PFSK-1 (cell line): ENCODE measurements around the gene MT1M.

ENCODE experiments used
- FOXP2 ChIP-seq: optimal IDR thresholded peaks from 2 replicates; pipeline ENCODE3; 2011; ENCODE audit warnings: borderline replicate concordance, control low read depth, inconsistent platforms; ENCODE audit not compliant: insufficient read depth; ENCODE audit errors: extremely low read length, extremely low read depth
- POLR2AphosphoS5 ChIP-seq: IDR thresholded peaks from 2 replicates; pipeline ENCODE4 v1.6.1; 2012; ENCODE audit warnings: low read depth, mild to moderate bottlenecking, control low read depth, low read length, moderate library complexity
- SIN3A ChIP-seq: IDR thresholded peaks from 2 replicates; pipeline ENCODE4 v1.6.1; 2012; ENCODE audit warnings: mild to moderate bottlenecking, low read length, moderate library complexity, borderline replicate concordance; ENCODE audit not compliant: insufficient read depth
- TAF1 ChIP-seq: IDR thresholded peaks from 2 replicates; pipeline ENCODE4 v1.6.1; 2012; ENCODE audit warnings: low read length, control low read depth, borderline replicate concordance; ENCODE audit not compliant: insufficient read depth
- TF ChIP-seq, protein P1 (sequence below), 2 experiments: IDR thresholded peaks; 2 replicates each; pipeline versions ENCODE4 v1.6.1 to v1.8.0; 2011 to 2012; ENCODE audit warnings: low read depth in 2 of 2, low read length in 2 of 2, control low read depth in 1 of 2, inconsistent platforms in 1 of 2, mild to moderate bottlenecking in 1 of 2, moderate library complexity in 1 of 2; ENCODE audit not compliant: insufficient read depth in 1 of 2

The MT1M gene

DNA sequence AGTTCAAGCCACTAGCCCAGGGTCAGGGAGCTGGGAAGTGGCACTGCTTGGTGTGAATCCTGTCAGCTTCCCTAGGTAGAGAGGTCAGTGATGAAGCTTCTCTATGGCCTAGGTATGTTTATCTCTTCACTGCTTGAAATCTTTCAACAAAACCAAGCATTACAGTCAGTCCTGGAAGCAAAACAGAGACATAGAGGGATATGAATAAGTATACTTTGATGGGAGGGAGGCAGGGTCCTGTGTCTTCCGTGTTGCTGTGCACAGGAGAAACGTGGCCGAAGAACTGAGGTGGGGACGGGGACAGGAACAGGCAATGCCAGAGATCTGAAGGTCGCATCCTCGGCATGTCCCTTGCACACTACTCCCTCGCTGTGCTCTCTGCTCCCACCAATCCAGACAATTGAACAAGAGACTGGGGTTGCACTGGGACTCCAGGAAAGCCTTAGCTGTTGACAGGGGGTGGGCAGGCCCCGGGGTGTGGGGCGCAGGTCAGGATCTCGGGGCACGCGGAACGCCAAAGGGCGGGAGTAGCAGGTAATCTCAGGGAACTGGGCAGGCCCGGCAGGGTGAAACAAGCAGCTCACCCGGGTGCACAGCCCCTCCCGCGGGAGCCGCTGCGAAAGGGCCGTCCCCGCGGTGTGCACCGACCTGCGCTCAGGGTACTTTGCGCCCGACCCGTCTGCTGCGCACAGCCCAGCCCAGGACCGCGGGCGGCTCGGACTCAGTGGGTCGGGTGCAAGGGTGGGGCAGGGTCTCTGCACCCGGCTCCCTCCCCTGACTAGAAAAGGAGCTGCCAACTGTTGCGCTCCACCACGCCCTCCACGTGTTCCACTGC, 36.8 kb downstream of the MT1M start, which contains the start of gene MT1H:
MT1H (plus strand) TSS at position 810 of the 835 bp plus-strand sequence. CDS start 71 bp downstream, outside the sequence.
- TF ChIP-seq POLR2AphosphoS5 (no peak), FOXP2 (no peak), SIN3A (no peak), TAF1 (no peak)
- TF ChIP-seq, protein P1, sequence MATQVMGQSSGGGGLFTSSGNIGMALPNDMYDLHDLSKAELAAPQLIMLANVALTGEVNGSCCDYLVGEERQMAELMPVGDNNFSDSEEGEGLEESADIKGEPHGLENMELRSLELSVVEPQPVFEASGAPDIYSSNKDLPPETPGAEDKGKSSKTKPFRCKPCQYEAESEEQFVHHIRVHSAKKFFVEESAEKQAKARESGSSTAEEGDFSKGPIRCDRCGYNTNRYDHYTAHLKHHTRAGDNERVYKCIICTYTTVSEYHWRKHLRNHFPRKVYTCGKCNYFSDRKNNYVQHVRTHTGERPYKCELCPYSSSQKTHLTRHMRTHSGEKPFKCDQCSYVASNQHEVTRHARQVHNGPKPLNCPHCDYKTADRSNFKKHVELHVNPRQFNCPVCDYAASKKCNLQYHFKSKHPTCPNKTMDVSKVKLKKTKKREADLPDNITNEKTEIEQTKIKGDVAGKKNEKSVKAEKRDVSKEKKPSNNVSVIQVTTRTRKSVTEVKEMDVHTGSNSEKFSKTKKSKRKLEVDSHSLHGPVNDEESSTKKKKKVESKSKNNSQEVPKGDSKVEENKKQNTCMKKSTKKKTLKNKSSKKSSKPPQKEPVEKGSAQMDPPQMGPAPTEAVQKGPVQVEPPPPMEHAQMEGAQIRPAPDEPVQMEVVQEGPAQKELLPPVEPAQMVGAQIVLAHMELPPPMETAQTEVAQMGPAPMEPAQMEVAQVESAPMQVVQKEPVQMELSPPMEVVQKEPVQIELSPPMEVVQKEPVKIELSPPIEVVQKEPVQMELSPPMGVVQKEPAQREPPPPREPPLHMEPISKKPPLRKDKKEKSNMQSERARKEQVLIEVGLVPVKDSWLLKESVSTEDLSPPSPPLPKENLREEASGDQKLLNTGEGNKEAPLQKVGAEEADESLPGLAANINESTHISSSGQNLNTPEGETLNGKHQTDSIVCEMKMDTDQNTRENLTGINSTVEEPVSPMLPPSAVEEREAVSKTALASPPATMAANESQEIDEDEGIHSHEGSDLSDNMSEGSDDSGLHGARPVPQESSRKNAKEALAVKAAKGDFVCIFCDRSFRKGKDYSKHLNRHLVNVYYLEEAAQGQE (IDR thresholded peaks at IDR 0.05; ENCODE audit: insufficient read depth in 1 of 2, low read depth in 2 of 2, low read length in 2 of 2) = no peak

DNA sequence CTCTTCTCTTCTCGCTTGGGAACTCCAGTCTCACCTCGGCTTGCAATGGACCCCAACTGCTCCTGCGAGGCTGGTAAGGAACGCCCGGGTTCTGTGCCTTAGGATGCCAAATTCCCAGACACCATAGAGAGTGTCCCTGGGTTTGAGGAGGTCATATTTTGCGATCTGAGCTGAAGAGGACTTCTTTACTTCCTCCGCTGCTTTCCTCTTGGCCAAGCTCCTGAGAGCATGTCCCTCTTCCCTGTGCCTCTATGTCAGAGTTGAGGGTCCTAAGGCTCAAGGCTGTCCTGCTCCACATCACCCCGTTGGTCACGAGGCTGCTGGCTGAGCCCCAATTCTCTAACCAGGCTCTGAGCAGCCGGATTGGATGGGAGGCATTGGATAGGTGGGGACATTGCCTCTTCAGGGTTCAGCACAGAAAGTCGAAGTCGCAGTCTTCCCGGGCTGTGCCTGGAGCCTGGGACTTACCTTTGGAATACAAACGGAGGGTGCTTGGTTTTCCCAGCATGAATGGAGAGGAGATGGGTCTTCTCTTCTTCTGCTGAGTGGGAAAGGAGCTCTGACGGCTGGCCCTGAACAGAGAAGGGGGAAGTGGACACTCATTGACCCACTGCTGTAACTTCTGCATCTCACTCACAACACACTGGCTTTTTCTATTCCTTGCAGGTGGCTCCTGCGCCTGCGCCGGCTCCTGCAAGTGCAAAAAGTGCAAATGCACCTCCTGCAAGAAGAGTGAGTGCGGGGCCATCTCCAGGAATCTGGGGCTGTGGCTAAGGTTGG, 37.6 kb downstream of the MT1M start:
- TF ChIP-seq POLR2AphosphoS5 = no peak

DNA sequence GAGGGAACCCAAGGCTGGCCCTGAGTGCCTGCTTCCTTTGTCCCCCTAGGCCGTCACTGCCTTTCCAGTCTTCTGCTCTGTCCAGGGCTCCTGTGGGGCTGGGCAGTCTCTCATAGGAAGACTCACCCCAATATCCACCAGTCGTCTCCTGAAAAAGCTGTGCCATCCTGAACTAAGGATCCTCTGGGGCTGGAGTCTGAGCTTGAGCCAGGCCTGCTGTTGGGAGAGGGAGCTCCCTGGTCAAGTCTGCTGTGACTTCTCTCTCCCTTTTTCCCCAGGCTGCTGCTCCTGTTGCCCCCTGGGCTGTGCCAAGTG, 38.1 kb downstream of the MT1M start:
- TF ChIP-seq SIN3A = no peak
- TF ChIP-seq TAF1 = no peak
- TF ChIP-seq FOXP2 = no peak
- TF ChIP-seq POLR2AphosphoS5 = no peak
- TF ChIP-seq, protein P1 (IDR thresholded peaks at IDR 0.05; ENCODE audit: insufficient read depth in 1 of 2, low read depth in 2 of 2, low read length in 2 of 2) = no peak

DNA sequence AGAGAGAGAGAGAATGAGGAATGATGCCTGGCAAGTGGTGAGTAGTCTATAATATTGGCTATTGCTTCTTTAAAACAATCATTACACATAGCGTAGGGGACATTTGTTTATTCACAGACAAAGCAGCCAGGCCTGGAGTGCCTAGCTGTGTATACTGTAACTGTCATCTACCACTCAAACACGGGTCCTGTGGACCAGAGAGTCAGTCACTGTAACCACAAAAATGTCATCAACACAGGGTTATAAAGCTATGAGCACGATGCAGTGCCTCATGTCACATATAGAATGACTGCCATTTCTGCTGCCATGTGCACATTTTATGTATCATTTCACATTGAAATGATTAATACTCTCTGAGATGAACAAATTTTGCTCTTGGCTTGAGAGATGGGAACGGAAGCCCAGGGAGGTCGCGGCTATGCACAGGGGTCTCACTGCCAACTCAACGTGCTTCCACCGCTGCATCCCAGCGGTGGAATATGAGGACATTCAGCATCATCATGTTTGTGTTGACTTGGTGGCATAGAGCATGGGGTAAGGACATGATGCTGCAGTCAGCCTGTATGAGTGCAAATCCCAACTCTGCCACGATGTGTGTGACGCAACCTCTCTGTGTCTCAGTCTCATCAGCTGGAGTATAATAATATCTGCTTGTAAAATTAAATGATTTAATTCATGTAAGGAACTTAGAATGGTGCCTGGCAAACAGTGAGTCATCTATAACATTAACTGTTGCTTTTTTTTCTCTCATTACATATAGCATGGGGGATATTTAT, 40.5 kb downstream of the MT1M start:
- TF ChIP-seq FOXP2 (no peak), POLR2AphosphoS5 (no peak), TAF1 (no peak), SIN3A (no peak)
- TF ChIP-seq, protein P1 (IDR thresholded peaks at IDR 0.05; ENCODE audit: insufficient read depth in 1 of 2, low read depth in 2 of 2, low read length in 2 of 2) = no peak

DNA sequence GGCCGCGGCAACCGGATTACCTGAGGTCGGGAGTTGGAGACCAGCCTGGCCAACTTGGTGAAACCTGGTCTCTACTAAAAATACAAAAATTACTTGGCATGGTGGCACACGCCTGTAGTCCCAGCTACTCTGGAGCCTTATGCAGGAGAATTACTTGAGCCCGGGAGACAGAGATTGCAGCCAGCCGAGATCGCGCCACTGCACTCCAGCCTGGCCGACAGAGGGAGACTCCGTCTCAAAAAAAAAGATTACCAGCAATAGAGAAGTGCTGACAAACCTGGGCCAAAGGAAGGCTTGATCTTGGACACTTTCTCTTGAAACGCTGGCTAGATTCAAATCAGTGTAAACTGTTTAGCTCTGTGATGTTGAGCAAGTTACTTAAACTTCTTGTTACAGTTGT, 41.5 kb downstream of the MT1M start:
- no peak for TF ChIP-seq TAF1
- TF ChIP-seq FOXP2 = no peak
- no peak for TF ChIP-seq POLR2AphosphoS5
- TF ChIP-seq SIN3A = no peak
- TF ChIP-seq, protein P1 (IDR thresholded peaks at IDR 0.05; ENCODE audit: insufficient read depth in 1 of 2, low read depth in 2 of 2, low read length in 2 of 2) = no peak
